WTC11 (cell line): ENCODE data around the gene PLCG2.

ENCODE experiments used
- AFF4 ChIP-seq: sonication (generic); formaldehyde crosslinking; IDR thresholded peaks from 2 replicates; pipeline ENCODE4 v1.8.1; 2023; ENCODE audit warnings: mild to moderate bottlenecking, missing genetic modification reagents, borderline replicate concordance
- GABPB1 ChIP-seq: sonication (generic); formaldehyde crosslinking; IDR thresholded peaks from 2 replicates; pipeline ENCODE4 v1.8.1; 2023; ENCODE audit warnings: mild to moderate bottlenecking, missing genetic modification reagents
- NR3C1 ChIP-seq: sonication (generic); formaldehyde crosslinking; conservative IDR thresholded peaks from 2 replicates; pipeline ENCODE4 v1.8.1; 2023; ENCODE audit warnings: low read depth, mild to moderate bottlenecking, missing genetic modification reagents
- USF2 ChIP-seq: sonication (generic); formaldehyde crosslinking; IDR thresholded peaks from 2 replicates; pipeline ENCODE4 v1.8.1; 2023; ENCODE audit warnings: mild to moderate bottlenecking, missing genetic modification reagents, moderate library complexity
- ZBTB21 ChIP-seq: sonication (generic); formaldehyde crosslinking; IDR thresholded peaks from 2 replicates; pipeline ENCODE4 v1.8.1; 2023; ENCODE audit warnings: mild to moderate bottlenecking, missing genetic modification reagents, borderline replicate concordance
- ZNF232 ChIP-seq: sonication (generic); formaldehyde crosslinking; IDR thresholded peaks from 2 replicates; pipeline ENCODE4 v1.8.0; 2022; ENCODE audit warnings: mild to moderate bottlenecking, missing genetic modification reagents
- ZNF317 ChIP-seq: sonication (generic); formaldehyde crosslinking; IDR thresholded peaks from 2 replicates; pipeline ENCODE4 v1.8.1; 2023; ENCODE audit warnings: low read depth, mild to moderate bottlenecking, moderate library complexity, missing genetic modification reagents, borderline replicate concordance
- ZNF532 ChIP-seq: fragments of 250-450 bp; sonication (Bioruptor Pico); IDR thresholded peaks from 2 replicates; pipeline ENCODE4 v1.9.0; 2021; ENCODE audit warnings: mild to moderate bottlenecking, borderline replicate concordance
- TF ChIP-seq, protein P1 (sequence below): fragments of 200-600 bp; IDR thresholded peaks from 2 replicates; pipeline ENCODE4 v1.8.0; 2022; ENCODE audit warnings: antibody characterized with exemption
- TF ChIP-seq, protein P2 (sequence below): sonication (generic); formaldehyde crosslinking; IDR thresholded peaks from 2 replicates; pipeline ENCODE4 v1.8.0; 2022; ENCODE audit warnings: mild to moderate bottlenecking, missing genetic modification reagents

DNA sequence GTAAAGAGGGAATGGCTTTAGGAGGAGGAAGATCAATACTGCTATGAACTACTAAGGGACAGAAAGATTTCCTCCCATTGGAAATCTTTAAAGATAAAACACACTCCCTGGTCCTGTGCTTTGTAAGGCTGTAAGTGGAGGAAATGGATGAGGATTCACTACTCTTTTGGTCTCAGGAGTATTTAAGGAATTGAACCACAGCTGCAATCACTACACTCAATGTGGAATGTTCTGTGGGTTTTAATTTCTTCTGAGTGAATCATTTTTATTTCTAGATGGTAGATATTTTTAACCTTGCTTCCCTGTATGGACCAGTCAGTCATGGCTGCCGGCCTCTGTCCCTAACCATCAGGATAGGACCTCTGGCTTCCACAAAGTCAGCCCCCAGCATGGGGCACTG, 166.6 kb downstream of the PLCG2 start:
- TF ChIP-seq GABPB1 (CRISPR knock-in tag) (no peak), ZBTB21 (no peak), AFF4 (CRISPR knock-in tag) (no peak), ZNF232 (no peak), NR3C1 (no peak), ZNF532 (CRISPR knock-in tag) (no peak), ZNF317 (no peak), USF2 (no peak)
- TF ChIP-seq, protein P1, sequence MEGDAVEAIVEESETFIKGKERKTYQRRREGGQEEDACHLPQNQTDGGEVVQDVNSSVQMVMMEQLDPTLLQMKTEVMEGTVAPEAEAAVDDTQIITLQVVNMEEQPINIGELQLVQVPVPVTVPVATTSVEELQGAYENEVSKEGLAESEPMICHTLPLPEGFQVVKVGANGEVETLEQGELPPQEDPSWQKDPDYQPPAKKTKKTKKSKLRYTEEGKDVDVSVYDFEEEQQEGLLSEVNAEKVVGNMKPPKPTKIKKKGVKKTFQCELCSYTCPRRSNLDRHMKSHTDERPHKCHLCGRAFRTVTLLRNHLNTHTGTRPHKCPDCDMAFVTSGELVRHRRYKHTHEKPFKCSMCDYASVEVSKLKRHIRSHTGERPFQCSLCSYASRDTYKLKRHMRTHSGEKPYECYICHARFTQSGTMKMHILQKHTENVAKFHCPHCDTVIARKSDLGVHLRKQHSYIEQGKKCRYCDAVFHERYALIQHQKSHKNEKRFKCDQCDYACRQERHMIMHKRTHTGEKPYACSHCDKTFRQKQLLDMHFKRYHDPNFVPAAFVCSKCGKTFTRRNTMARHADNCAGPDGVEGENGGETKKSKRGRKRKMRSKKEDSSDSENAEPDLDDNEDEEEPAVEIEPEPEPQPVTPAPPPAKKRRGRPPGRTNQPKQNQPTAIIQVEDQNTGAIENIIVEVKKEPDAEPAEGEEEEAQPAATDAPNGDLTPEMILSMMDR = no peak
- TF ChIP-seq, protein P2, sequence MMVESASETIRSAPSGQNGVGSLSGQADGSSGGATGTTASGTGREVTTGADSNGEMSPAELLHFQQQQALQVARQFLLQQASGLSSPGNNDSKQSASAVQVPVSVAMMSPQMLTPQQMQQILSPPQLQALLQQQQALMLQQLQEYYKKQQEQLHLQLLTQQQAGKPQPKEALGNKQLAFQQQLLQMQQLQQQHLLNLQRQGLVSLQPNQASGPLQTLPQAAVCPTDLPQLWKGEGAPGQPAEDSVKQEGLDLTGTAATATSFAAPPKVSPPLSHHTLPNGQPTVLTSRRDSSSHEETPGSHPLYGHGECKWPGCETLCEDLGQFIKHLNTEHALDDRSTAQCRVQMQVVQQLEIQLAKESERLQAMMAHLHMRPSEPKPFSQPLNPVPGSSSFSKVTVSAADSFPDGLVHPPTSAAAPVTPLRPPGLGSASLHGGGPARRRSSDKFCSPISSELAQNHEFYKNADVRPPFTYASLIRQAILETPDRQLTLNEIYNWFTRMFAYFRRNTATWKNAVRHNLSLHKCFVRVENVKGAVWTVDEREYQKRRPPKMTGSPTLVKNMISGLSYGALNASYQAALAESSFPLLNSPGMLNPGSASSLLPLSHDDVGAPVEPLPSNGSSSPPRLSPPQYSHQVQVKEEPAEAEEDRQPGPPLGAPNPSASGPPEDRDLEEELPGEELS (CRISPR knock-in tag) = no peak
